ENCODE measurements around the gene ADGRG4. TPM values are rescaled to one million over a fixed set of nuclear protein-coding genes. Genes with fewer than 3 reads are reported as not detected.

Gene ADGRG4
- total and polyA plus RNA-seq, 4 donors: under 0.01 TPM; not detected in 3

- Histone ChIP-seq H3K27me3 (ENCODE audit: control insufficient read depth in 4 of 4, insufficient read depth in 4 of 4, low read length in 3 of 4) (peaks cover 0 to 3% (median 0%) of the 10 kb centered on the region in 4 donors), H3K27ac (ENCODE audit: low read depth in 1 of 2, low read length in 2 of 2) (no peak overlapping the region), H3K4me3 (ENCODE audit: low read depth in 1 of 3, low read length in 3 of 3) (no peak overlapping the region), H3K4me1 (ENCODE audit: control insufficient read depth in 4 of 4, insufficient read depth in 4 of 4, low read length in 3 of 4) (no peaks in the 10 kb centered on the region), H3K9ac (ENCODE audit: low read depth in 1 of 2, low read length in 2 of 2) (no peak overlapping the region), H3K36me3 (ENCODE audit: control insufficient read depth in 4 of 4, insufficient read depth in 3 of 4, low read depth in 1 of 4, low read length in 3 of 4) (no peaks in the 10 kb centered on the region), H3K9me3 (ENCODE audit: control insufficient read depth in 4 of 4, low read length in 3 of 4) (no peaks in the 10 kb centered on the region)
- WGBS: 92% methylated on average over 2 of the region's 2 CpGs
- DNase-seq (ENCODE audit: low spot score): no peak
- TF ChIP-seq ATF3 (IDR thresholded peaks at IDR 0.05) (no peak), FOXA2 (IDR thresholded peaks at IDR 0.05) (no peak), TAF1 (conservative IDR thresholded peaks at IDR 0.05) (no peak), YY1 (IDR thresholded peaks at IDR 0.05) (no peak), GABPA (IDR thresholded peaks at IDR 0.05 in 1 of 2, conservative IDR thresholded peaks at IDR 0.05 in 1 of 2) (no peak), SP1 (IDR thresholded peaks at IDR 0.05) (no peak), EGR1 (IDR thresholded peaks at IDR 0.05; ENCODE audit: low read depth in 2 of 2) (no peak), RAD21 (IDR thresholded peaks at IDR 0.05) (no peak), FOXA1 (IDR thresholded peaks at IDR 0.05) (no peak), HNF4A (conservative IDR thresholded peaks at IDR 0.05) (no peak), NR2F2 (IDR thresholded peaks at IDR 0.05) (no peak), RXRA (IDR thresholded peaks at IDR 0.05) (no peak), MAX (IDR thresholded peaks at IDR 0.05) (no peak), ZBTB33 (IDR thresholded peaks at IDR 0.05) (no peak), REST (IDR thresholded peaks at IDR 0.05) (no peak), JUND (IDR thresholded peaks at IDR 0.05) (no peak), HNF4G (IDR thresholded peaks at IDR 0.05) (no peak), CTCF (IDR thresholded peaks at IDR 0.05; ENCODE audit: low read depth, low read length, missing input control) (no peak)
Measured at GRCh38 chrX:136318156-136318555, 17.4 kb downstream of the ADGRG4 start.
